Activated CD4-positive, alpha-beta T cell treated with anti-CD3 and anti-CD28 coated beads for 1 hour (primary cell): ENCODE results near the gene CUEDC1.

Experiments used
- DNase-seq: peaks from one replicate; pipeline ENCODE4 v3.0.0-alpha.2; 2020

The CUEDC1 gene

GRCh38 chr17:57892820-57893595, 62.2 kb downstream of the CUEDC1 start:
- DNase-seq = no peak

DNA sequence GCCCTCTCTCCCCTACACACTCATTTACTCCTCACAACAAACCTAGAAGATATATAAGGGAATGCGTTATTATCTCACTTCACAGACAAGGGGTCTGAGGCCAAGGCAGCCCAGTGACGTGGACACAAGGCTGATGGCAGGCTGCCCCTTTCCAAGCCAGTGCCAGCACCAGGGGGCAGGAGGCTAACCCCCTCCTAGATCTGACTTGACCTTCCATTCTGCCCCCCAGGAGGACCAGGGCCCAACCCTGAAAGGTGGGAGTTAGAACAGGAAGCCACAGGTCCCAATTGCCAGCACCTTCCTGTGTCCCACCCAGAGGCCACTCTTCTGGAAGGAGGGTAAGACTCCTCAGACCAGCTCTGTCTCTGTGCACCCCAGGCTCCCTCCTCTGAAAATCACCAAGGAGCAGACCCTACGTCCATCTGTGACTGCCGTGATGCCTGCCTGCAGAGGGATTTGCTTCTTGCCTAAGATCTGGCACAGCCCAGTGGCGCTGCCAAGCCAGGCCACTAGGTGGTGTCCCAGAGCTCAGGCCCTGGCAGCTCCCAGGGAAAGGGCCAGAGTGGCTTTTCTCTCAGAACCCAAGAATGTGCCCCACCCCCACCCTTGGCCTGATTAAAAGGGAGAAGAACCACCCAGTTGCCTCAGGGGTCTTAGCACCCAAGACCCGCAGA, 62.9 kb downstream of the CUEDC1 start:
- DNase-seq = peak; percentile 67

DNA sequence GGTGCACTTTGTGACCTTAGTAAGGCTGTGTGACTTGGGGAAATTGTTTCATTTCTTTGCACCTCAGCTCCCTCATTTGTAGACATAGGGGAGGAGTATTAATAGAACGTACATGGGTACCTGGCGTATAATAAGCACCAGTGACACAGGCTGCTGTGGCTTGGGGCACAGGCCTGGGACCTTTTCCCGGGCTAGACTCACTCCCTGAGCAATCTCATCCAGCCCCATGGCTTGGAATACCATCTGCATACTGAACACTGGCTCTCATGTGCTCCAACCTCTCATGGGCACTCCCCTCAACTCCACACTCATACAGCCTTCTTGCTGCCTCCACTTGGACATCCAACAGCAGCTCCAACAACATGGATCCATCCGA, 64.4 kb downstream of the CUEDC1 start:
- no peak for DNase-seq

GRCh38 chr17:57889892-57890856, 65.0 kb downstream of the CUEDC1 start:
- DNase-seq = no peak

DNA sequence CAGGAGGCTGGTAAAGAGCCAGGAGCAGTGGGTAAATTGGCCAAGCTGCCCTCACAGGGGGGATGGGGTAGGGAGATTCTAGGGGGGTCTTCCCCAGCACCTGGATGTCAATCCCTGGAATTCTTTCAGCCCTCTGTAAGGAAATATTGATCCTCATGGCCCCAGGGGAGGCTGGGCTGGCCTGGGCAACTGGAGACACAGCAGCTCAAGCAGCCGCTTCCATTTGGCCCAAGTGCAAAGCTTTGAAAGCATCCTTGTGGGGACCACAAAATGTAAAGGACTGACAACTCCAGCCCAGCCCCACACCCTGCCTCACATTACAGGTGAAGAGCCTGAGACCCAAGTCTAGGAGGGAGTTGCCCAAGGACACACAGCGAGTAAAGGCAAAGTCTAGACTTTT, 66.0 kb downstream of the CUEDC1 start:
- DNase-seq = no peak

- no peak for DNase-seq
These were observed 66.6 kb downstream of the CUEDC1 start for GRCh38 chr17:57888311-57889216.

GRCh38 chr17:57887161-57887560, 68.1 kb downstream of the CUEDC1 start:
- DNase-seq = no peak

- DNase-seq = no peak
These were observed 69.2 kb downstream of the CUEDC1 start for GRCh38 chr17:57886020-57886419.

DNA sequence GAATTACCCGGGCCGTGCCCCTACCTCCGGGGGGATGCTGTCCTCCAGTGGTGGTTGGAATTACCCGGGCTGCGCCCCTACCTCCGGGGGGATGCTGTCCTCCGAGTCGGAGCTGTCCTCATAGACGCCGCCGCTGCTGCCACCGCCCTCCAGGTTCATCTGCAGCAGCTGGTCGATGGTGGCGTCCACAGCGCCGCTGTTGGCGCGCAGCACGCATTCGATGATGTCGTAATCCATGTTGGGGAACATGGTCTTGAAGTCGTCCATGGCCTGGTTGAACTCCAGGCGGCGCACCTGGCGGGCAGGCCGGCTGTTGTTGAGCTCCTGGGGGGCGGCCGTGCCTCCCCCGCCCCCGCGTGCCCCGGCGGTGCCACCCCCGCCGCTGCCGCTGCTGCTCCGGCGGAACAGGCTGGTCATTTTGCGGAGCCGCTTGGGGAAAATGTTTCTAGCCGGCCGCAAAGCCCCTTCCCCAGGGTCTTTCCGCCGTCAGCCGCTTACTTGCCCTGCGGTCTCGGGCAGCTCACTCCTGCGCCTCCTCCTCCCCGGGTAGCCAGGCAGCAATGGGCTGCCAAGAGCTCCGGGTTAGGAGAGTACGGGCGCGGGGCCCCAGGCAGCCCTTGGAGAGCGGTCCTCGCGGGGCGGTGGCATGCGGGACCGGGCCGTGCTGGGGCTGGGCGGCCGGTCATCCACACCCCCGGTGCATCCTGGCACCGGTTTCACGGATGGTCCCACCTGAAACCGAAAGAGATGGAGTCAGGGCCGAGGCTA, 69.9 kb downstream of the CUEDC1 start:
- no peak for DNase-seq

GRCh38 chr17:57881783-57882351, 73.3 kb downstream of the CUEDC1 start:
- no peak for DNase-seq

DNA sequence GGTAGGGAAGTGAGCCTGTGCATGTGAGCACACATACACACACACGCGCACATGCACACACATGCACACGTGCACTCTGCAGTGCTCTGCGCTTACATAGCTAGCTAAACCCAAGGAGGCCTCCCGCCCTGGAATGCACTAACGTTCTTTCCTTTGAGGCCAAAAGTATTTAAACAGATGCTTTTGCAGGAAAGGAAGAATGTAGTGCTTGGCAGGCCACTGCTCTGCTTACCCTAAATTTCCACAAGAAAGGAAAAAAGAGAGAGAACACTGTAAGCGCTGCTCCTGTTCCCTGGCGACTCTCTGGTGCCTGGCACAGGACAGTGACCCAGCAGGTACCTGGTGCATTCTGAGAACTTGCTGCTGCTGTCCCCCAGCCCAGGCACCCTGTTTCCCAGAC, 74.1 kb downstream of the CUEDC1 start:
- DNase-seq = no peak

GRCh38 chr17:57880086-57880456, 75.1 kb downstream of the CUEDC1 start:
- DNase-seq = no peak

- no peak for DNase-seq
These were observed 75.7 kb downstream of the CUEDC1 start for GRCh38 chr17:57879437-57880085.

DNA sequence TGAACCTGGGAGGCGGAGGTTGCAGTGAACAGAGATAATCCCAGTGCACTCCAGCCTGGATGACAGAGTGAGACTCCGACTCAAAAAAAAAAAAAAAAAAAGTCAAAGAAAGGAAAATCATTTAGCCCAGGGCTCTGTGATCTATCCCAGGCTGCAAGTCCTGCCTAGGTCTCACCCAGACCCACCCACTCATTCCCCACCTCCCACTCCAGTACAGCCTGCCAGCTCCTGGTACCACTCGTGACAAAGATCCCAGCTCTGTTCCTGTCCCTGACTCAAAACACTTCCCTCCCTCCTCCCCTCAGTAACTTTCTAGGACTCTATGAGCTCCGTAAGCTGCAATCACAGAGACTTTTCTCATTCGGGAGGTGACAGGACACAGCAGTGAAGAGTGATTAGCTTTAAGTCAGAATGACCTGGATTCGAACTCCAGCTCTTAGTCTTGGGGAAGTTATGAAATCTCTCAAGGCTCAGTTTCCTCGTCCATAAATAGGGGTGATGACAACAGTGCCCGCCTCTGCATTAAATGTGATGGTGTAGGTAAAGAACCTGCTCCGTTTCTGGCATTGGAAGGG, 77.3 kb downstream of the CUEDC1 start:
- no peak for DNase-seq

DNA sequence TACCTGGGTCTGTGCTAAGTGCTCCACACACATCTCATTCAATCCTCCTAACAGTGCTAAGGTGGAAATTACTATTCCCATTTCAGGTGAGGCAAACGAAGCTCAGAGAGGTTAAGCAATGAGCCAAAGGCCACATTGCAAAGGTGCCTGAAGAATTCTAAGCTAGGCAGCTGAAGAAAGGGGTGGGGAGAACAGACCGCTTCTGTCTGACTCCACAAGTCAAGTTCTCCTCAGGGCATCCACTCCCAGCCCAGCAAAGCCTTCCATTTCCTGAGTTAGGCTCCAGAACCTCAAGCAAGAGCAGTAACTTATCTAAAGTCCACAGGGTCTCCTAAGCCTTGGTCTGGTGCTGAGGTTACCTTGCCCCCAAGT, 78.4 kb downstream of the CUEDC1 start:
- DNase-seq = no peak

GRCh38 chr17:57876023-57876865, 79.0 kb downstream of the CUEDC1 start:
- no peak for DNase-seq

DNA sequence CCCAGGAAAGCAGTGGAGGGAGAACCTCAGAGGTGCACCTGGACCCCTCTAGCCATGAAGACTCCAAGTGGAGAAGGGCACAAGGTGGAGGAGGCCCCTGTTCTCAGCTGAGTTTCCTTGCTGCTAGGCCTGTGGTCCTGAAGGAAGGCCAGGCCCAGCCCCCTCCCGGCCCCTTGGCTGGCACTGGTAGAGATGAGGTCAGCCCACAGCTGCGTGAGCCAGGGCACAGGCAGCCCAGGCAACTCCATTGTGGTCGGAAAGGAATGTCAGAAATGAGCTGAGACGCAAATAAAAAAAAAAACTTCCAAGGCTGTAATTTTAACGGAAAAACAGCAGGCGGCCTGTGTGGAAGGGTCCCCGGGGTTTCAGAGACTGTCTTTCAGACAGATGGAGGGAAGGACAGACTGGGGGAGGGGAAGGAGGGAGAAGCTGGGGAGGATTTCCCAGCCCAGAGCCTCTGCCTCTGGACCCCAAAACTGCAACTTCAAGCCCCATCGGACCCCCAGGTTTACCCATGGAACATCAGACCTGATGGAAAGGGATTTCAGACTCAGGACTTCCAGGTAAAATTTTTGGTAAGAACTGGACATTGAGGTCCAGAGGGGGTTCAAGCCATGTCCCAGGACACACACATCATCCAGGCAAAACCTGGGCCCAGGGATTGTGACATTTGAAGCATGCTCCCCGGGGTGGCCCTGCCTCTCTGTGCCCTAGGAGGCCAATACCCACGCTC, 79.8 kb downstream of the CUEDC1 start:
- DNase-seq = no peak

DNA sequence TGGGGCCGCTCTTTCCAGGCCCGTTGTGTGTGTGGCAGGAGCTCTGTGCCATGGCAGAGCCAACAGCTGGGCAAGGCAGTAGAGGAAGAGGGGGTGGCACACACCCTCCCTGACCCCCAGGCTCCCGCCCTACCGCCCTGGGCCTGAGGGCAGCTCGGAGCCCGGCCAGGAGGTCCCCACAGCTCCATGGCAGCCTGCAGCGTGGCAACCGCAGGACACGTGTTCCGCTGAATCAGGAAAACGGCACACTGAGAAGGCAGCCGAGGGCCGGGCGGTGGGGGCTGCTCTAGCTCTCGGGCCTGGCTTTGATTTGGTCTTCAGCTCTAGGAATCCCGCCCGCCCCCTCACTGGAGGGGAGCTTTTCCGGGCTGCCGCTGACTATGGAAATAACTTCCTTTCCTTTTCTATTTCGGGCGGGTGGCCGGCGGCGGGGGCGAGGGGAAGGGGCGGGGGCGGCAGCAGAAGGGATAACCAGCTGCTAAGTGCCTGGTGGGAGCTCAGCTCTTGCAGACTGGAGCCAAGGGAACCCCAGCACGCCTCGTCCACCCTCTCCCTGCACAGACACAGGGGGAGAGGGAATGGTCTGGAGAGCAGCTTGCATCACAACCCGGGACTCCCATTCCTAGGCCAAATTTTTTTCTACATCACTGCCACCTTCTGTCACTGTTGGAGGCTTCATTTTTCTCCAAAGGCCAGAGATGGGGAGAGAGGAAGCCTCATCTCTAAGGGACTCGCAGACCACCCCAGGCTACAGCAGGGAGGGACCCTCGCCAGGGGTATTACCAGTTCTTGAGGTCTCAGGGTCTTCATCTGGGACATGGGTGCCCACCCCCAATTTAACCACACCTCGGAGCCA, 80.5 kb downstream of the CUEDC1 start:
- no peak for DNase-seq
